Limb (tissue), 2 donors: ENCODE data around the gene SNTA1.
"Not testable (repeated sequence)": the region's sequence is repeated elsewhere in the genome, so short reads cannot be mapped to it uniquely, and the experiment has no call there.

Source experiments
- DNase-seq, 2 donors: peaks; one replicate each; pipeline ENCODE4 v3.0.0-alpha.2; 2016; ENCODE audit errors: extremely low spot score in 2 of 2

The SNTA1 gene

GRCh38 chr20:33443512-33444239 lies at the start of gene SNTA1:
SNTA1 (minus strand) TSS chr20:33443763; CDS start chr20:33443620, 143 bp downstream.
- DNase-seq = peak; percentile 75 to 91

GRCh38 chr20:33490934-33491656 lies 47.5 kb upstream of the SNTA1 start:
- no peak for DNase-seq

- DNase-seq = no peak
These were observed 46.7 kb upstream of the SNTA1 start, which contains the start of gene CBFA2T2 for GRCh38 chr20:33490023-33490933. CBFA2T2 (plus strand) TSS chr20:33490096; CDS start chr20:33490268, 172 bp downstream.

- DNase-seq = peak; percentile 96 to 99
These were observed 46.0 kb upstream of the SNTA1 start for GRCh38 chr20:33489495-33490022.

GRCh38 chr20:33488661-33489494 lies 45.3 kb upstream of the SNTA1 start:
- DNase-seq = not testable (repeated sequence)

GRCh38 chr20:33488201-33488600 lies 44.6 kb upstream of the SNTA1 start:
- DNase-seq = no peak

GRCh38 chr20:33483186-33483585 lies 39.6 kb upstream of the SNTA1 start:
- not testable (repeated sequence) for DNase-seq

GRCh38 chr20:33482581-33482980 lies 39.0 kb upstream of the SNTA1 start:
- no peak for DNase-seq

GRCh38 chr20:33481431-33481941 lies 37.9 kb upstream of the SNTA1 start:
- DNase-seq = no peak

- no peak for DNase-seq
These were observed 36.5 kb upstream of the SNTA1 start for GRCh38 chr20:33480048-33480447.

- no peak for DNase-seq
These were observed 34.0 kb upstream of the SNTA1 start for GRCh38 chr20:33477386-33478234.

- peak in 1 of 2 donors; percentile 58 for DNase-seq
These were observed 32.0 kb upstream of the SNTA1 start for GRCh38 chr20:33475381-33476152.

- DNase-seq = no peak
These were observed 31.4 kb upstream of the SNTA1 start for GRCh38 chr20:33474963-33475362.

- no peak for DNase-seq
These were observed 30.7 kb upstream of the SNTA1 start for GRCh38 chr20:33474097-33474873.

GRCh38 chr20:33472868-33473435 lies 29.4 kb upstream of the SNTA1 start:
- DNase-seq = no peak

- no peak for DNase-seq
These were observed 27.3 kb upstream of the SNTA1 start for GRCh38 chr20:33470866-33471265.

- DNase-seq = no peak
These were observed 26.9 kb upstream of the SNTA1 start for GRCh38 chr20:33470457-33470856.

GRCh38 chr20:33466303-33466646 lies 22.7 kb upstream of the SNTA1 start:
- DNase-seq = no peak
